H1 (cell line): ENCODE data around the gene GNB3. TPM values are rescaled to one million over a fixed set of nuclear protein-coding genes. Genes with fewer than 3 reads are reported as not detected.

ENCODE experiments used
- CBX8 ChIP-seq: fragments of 300-800, 300-1000 bp; sonication (generic); IDR thresholded peaks from 2 replicates; pipeline ENCODE4 v1.7.1; 2016; ENCODE audit warnings: low read depth, low read length, borderline replicate concordance
- CHD7 ChIP-seq: fragments of 300-600 bp; sonication (generic); IDR thresholded peaks from 2 replicates; pipeline ENCODE4 v1.7.1; 2012; ENCODE audit warnings: low read length, moderate library complexity, mild to moderate bottlenecking, inconsistent platforms; ENCODE audit not compliant: insufficient replicate concordance
- NANOG ChIP-seq: IDR thresholded peaks from 2 replicates; pipeline ENCODE4 v1.6.1; 2011; ENCODE audit warnings: low read length, low read depth, mild to moderate bottlenecking, inconsistent platforms; ENCODE audit not compliant: insufficient read depth, poor library complexity, severe bottlenecking
- SIN3A ChIP-seq, 2 experiments: IDR thresholded peaks in 1 of 2; conservative IDR thresholded peaks in 1 of 2; 2 replicates each; pipeline ENCODE4 v1.6.1; 2011 to 2012; ENCODE audit warnings: low read length in 2 of 2, improper control_type of control experiment in 1 of 2, low read depth in 1 of 2, mild to moderate bottlenecking in 1 of 2
- YY1 ChIP-seq: IDR thresholded peaks from 2 replicates; pipeline ENCODE4 v1.6.1; 2011; ENCODE audit warnings: low read depth, mild to moderate bottlenecking, low read length
- polyA plus RNA-seq, 7 experiments: library from polyadenylated mRNA; depleted of rRNA in 3 of 7; stranded (reverse) in 5 of 7; unstranded in 2 of 7; fragments of >200 nt in 5 of 7; fragments of 200-250 nt in 2 of 7; gene quantifications; 1 replicate in 5 of 7; 2 replicates in 1 of 7; 4 replicates in 1 of 7; pipeline versions ENCODE4 v1.2.1 to v1.2.3, GENCODE V29; 2011 to 2013; ENCODE audit warnings: missing spikeins in 2 of 7, mixed read lengths in 2 of 7
- total RNA-seq: library from RNA; stranded (reverse); fragmentation: NEBNext Ultra II Directional; extraction: Animal tissue kit (Norgen Biotek cat#: 25700); gene quantifications from 2 replicates; pipeline ENCODE4 v1.2.1, GENCODE V29; 2021

GNB3 gene
- total and polyA plus RNA-seq, 2 of the 8 experiments (the other 6 are each of a cell fraction or from before 2014, with no cell fraction given): 9.9 TPM

- TF ChIP-seq CHD7 (no peak), YY1 (no peak), SIN3A (conservative IDR thresholded peaks at IDR 0.05 in 1 of 2, IDR thresholded peaks at IDR 0.05 in 1 of 2; ENCODE audit: low read depth in 1 of 2, low read length in 2 of 2) (no peak), CBX8 (no peak), NANOG (no peak)
Measured at GRCh38 chr12:6887460-6887859, 46.7 kb downstream of the GNB3 start (continued).
